HepG2 (cell line): ENCODE measurements around the gene ARIH2. TPM values are rescaled to one million over a fixed set of nuclear protein-coding genes. Genes with fewer than 3 reads are reported as not detected.

Experiments
- ADNP ChIP-seq: sonication (generic); formaldehyde crosslinking; IDR thresholded peaks from 2 replicates; pipeline ENCODE4 v1.4.0; 2020; ENCODE audit warnings: missing genetic modification reagents
- HDAC1 ChIP-seq: sonication (generic); formaldehyde crosslinking; IDR thresholded peaks from 2 replicates; pipeline ENCODE4 v1.5.1; 2020; ENCODE audit warnings: mild to moderate bottlenecking, missing genetic modification reagents
- JARID2 ChIP-seq: sonication (generic); formaldehyde crosslinking; IDR thresholded peaks from 2 replicates; pipeline ENCODE4 v1.8.1; 2023; ENCODE audit warnings: missing genetic modification reagents, inconsistent platforms; ENCODE audit not compliant: insufficient replicate concordance
- MEIS1 ChIP-seq: sonication (generic); formaldehyde crosslinking; IDR thresholded peaks from 2 replicates; pipeline ENCODE4 v1.9.0; 2021; ENCODE audit warnings: mild to moderate bottlenecking, missing genetic modification reagents, moderate library complexity, borderline replicate concordance
- MIER2 ChIP-seq: IDR thresholded peaks from 2 replicates; pipeline ENCODE4 v1.6.1; 2016; ENCODE audit warnings: missing biosample characterization, missing genetic modification reagents
- MLLT10 ChIP-seq: sonication (generic); formaldehyde crosslinking; IDR thresholded peaks from 2 replicates; pipeline ENCODE4 v1.4.0; 2020; ENCODE audit warnings: missing genetic modification reagents
- MTA3 ChIP-seq: sonication (generic); formaldehyde crosslinking; IDR thresholded peaks from 2 replicates; pipeline ENCODE4 v1.4.0; 2020; ENCODE audit warnings: missing genetic modification reagents
- MXD4 ChIP-seq: IDR thresholded peaks from 2 replicates; pipeline ENCODE4 v1.6.1; 2016; ENCODE audit warnings: mild to moderate bottlenecking, missing biosample characterization, missing genetic modification reagents
- NFIB ChIP-seq: sonication (generic); formaldehyde crosslinking; IDR thresholded peaks from 2 replicates; pipeline ENCODE4 v1.9.0; 2021; ENCODE audit warnings: missing genetic modification reagents, mild to moderate bottlenecking, borderline replicate concordance
- NFKB2 ChIP-seq: sonication (generic); formaldehyde crosslinking; IDR thresholded peaks from 2 replicates; pipeline ENCODE4 v1.4.0; 2020; ENCODE audit warnings: missing genetic modification reagents, borderline replicate concordance
- RBM39 ChIP-seq: fragments of 200-400 bp; formaldehyde crosslinking; IDR thresholded peaks from one replicate; pipeline ENCODE4 v1.6.1; 2018; ENCODE audit warnings: antibody characterized with exemption, mild to moderate bottlenecking, low read depth, low read length; ENCODE audit not compliant: poor library complexity, severe bottlenecking
- SETDB1 ChIP-seq: sonication (generic); formaldehyde crosslinking; IDR thresholded peaks from 2 replicates; pipeline ENCODE4 v1.5.1; 2020; ENCODE audit warnings: missing genetic modification reagents, mild to moderate bottlenecking, borderline replicate concordance
- SMAD3 ChIP-seq: sonication (generic); formaldehyde crosslinking; IDR thresholded peaks from 2 replicates; pipeline ENCODE4 v1.4.0; 2020; ENCODE audit warnings: missing genetic modification reagents
- STAT5B ChIP-seq: sonication (generic); formaldehyde crosslinking; IDR thresholded peaks from 2 replicates; pipeline ENCODE4 v1.4.0; 2020; ENCODE audit warnings: missing genetic modification reagents
- TBP ChIP-seq: sonication (generic); formaldehyde crosslinking; IDR thresholded peaks from 2 replicates; pipeline ENCODE4 v1.5.0; 2020; ENCODE audit warnings: missing genetic modification reagents
- ZKSCAN5 ChIP-seq: sonication (generic); formaldehyde crosslinking; IDR thresholded peaks from 2 replicates; pipeline ENCODE4 v1.5.1; 2020; ENCODE audit warnings: mild to moderate bottlenecking, missing genetic modification reagents
- ZNF230 ChIP-seq: sonication (generic); formaldehyde crosslinking; IDR thresholded peaks from 2 replicates; pipeline ENCODE4 v1.4.0; 2020; ENCODE audit warnings: mild to moderate bottlenecking, missing genetic modification reagents
- ZNF432 ChIP-seq: sonication (generic); formaldehyde crosslinking; IDR thresholded peaks from 2 replicates; pipeline ENCODE4 v1.5.0; 2020; ENCODE audit warnings: missing genetic modification reagents, mild to moderate bottlenecking, borderline replicate concordance
- ZNF652 ChIP-seq: IDR thresholded peaks from 2 replicates; pipeline ENCODE4 v1.6.1; 2016; ENCODE audit warnings: low read depth, borderline replicate concordance
- ZSCAN9 ChIP-seq: IDR thresholded peaks from 2 replicates; pipeline ENCODE4 v1.6.1; 2016; ENCODE audit warnings: borderline replicate concordance
- polyA plus RNA-seq, 8 experiments: library from polyadenylated mRNA; depleted of rRNA in 3 of 8; stranded (reverse) in 7 of 8; unstranded in 1 of 8; fragments of >200 nt; fragmentation: Illumina TruSeq in 4 of 8; extraction: Trizol in 4 of 8; gene quantifications; 2 replicates each; pipeline versions ENCODE4 v1.2.1 to v1.2.3, GENCODE V29; 2011 to 2016; ENCODE audit warnings: low read depth in 4 of 8, missing spikeins in 1 of 8, mixed read lengths in 1 of 8; ENCODE audit not compliant: insufficient read depth in 1 of 8
- total RNA-seq, 5 experiments: library from RNA; depleted of rRNA; stranded (reverse); fragments of >200 nt; fragmentation: Illumina TruSeq; extraction: Trizol; gene quantifications; 2 replicates each; pipeline ENCODE4 v1.2.3, GENCODE V29; 2016; ENCODE audit warnings: low read depth in 1 of 5
- TF ChIP-seq, protein P1 (sequence below): sonication (generic); formaldehyde crosslinking; IDR thresholded peaks from 2 replicates; pipeline ENCODE4; 2020; ENCODE audit warnings: missing genetic modification reagents, mild to moderate bottlenecking, borderline replicate concordance
- TF ChIP-seq, protein P2 (sequence below): sonication (generic); formaldehyde crosslinking; conservative IDR thresholded peaks from 2 replicates; pipeline ENCODE4 v1.4.0; 2020; ENCODE audit warnings: mild to moderate bottlenecking, missing genetic modification reagents, moderate library complexity

The ARIH2 gene
- total and polyA plus RNA-seq, 2 of the 13 experiments (the other 11 are each of a cell fraction or from before 2014, with no cell fraction given), result 64.8 to 83.3 TPM

GRCh38 chr3:48897460-48898376, 20.9 kb upstream of the ARIH2 start (continued):
- no peak for TF ChIP-seq RBM39
- peak; percentile 54; the same call in 1 of the 2 replicates for TF ChIP-seq MEIS1 (CRISPR knock-in tag)
- no peak for TF ChIP-seq STAT5B (CRISPR knock-in tag)
- TF ChIP-seq ADNP (CRISPR knock-in tag), result no peak
- no peak for TF ChIP-seq ZNF230 (CRISPR knock-in tag)
- no peak for TF ChIP-seq MLLT10
- TF ChIP-seq SMAD3 (CRISPR knock-in tag), result no peak
- TF ChIP-seq ZNF652 (CRISPR knock-in tag), result peak; percentile 60; the same call in 1 of the 2 replicates
- no peak for TF ChIP-seq NFKB2 (CRISPR knock-in tag)
- peak; percentile 33; the same call in 1 of the 2 replicates for TF ChIP-seq ZSCAN9 (CRISPR knock-in tag)
- TF ChIP-seq HDAC1 (CRISPR knock-in tag), result peak; percentile 77
- no peak for TF ChIP-seq ZKSCAN5
- TF ChIP-seq, protein P1, sequence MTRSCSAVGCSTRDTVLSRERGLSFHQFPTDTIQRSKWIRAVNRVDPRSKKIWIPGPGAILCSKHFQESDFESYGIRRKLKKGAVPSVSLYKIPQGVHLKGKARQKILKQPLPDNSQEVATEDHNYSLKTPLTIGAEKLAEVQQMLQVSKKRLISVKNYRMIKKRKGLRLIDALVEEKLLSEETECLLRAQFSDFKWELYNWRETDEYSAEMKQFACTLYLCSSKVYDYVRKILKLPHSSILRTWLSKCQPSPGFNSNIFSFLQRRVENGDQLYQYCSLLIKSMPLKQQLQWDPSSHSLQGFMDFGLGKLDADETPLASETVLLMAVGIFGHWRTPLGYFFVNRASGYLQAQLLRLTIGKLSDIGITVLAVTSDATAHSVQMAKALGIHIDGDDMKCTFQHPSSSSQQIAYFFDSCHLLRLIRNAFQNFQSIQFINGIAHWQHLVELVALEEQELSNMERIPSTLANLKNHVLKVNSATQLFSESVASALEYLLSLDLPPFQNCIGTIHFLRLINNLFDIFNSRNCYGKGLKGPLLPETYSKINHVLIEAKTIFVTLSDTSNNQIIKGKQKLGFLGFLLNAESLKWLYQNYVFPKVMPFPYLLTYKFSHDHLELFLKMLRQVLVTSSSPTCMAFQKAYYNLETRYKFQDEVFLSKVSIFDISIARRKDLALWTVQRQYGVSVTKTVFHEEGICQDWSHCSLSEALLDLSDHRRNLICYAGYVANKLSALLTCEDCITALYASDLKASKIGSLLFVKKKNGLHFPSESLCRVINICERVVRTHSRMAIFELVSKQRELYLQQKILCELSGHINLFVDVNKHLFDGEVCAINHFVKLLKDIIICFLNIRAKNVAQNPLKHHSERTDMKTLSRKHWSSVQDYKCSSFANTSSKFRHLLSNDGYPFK (CRISPR knock-in tag), result no peak
- TF ChIP-seq NFIB, result no peak
- no peak for TF ChIP-seq SETDB1 (CRISPR knock-in tag)
- TF ChIP-seq, protein P2, sequence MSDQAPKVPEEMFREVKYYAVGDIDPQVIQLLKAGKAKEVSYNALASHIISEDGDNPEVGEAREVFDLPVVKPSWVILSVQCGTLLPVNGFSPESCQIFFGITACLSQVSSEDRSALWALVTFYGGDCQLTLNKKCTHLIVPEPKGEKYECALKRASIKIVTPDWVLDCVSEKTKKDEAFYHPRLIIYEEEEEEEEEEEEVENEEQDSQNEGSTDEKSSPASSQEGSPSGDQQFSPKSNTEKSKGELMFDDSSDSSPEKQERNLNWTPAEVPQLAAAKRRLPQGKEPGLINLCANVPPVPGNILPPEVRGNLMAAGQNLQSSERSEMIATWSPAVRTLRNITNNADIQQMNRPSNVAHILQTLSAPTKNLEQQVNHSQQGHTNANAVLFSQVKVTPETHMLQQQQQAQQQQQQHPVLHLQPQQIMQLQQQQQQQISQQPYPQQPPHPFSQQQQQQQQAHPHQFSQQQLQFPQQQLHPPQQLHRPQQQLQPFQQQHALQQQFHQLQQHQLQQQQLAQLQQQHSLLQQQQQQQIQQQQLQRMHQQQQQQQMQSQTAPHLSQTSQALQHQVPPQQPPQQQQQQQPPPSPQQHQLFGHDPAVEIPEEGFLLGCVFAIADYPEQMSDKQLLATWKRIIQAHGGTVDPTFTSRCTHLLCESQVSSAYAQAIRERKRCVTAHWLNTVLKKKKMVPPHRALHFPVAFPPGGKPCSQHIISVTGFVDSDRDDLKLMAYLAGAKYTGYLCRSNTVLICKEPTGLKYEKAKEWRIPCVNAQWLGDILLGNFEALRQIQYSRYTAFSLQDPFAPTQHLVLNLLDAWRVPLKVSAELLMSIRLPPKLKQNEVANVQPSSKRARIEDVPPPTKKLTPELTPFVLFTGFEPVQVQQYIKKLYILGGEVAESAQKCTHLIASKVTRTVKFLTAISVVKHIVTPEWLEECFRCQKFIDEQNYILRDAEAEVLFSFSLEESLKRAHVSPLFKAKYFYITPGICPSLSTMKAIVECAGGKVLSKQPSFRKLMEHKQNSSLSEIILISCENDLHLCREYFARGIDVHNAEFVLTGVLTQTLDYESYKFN (CRISPR knock-in tag), result peak; percentile 75
- peak; percentile 29; the same call in 1 of the 2 replicates for TF ChIP-seq MXD4 (CRISPR knock-in tag)
- TF ChIP-seq TBP, result 0 out of 2 replicates have a peak, but pooled peaks have one; percentile 35
- no peak for TF ChIP-seq MTA3
- no peak for TF ChIP-seq MIER2 (CRISPR knock-in tag)
- TF ChIP-seq ZNF432, result no peak
- no peak for TF ChIP-seq JARID2 (CRISPR knock-in tag)
